ENCODE data around the gene KIFAP3. TPM values are rescaled to one million over a fixed set of nuclear protein-coding genes. Genes with fewer than 3 reads are reported as not detected.

KIFAP3 gene
- total and polyA plus RNA-seq, 9 donors: 16.1 to 35.5 (median 31.4) TPM

- no peaks in the 10 kb centered on the region for H3K4me1 ChIP-seq (ENCODE audit: insufficient read depth)
- TF ChIP-seq CTCF (IDR thresholded peaks at IDR 0.05) (no peak), EP300 (IDR thresholded peaks at IDR 0.05) (no peak), POLR2A (IDR thresholded peaks at IDR 0.05) (no peak)
- no peaks in the 10 kb centered on the region for H3K27me3 ChIP-seq
- no peak overlapping the region for H3K4me3 ChIP-seq
- intact Hi-C loops (cut with DNase I): no loop called here
- DNase-seq: no peak
- H3K9me3 ChIP-seq: no peaks in the 10 kb centered on the region
- H3K36me3 ChIP-seq: no peaks in the 10 kb centered on the region
- no peak overlapping the region for H3K27ac ChIP-seq
Measured at GRCh38 chr1:169949139-169949538, 125.4 kb downstream of the KIFAP3 start.

- no peaks in the 10 kb centered on the region for H3K4me1 ChIP-seq (ENCODE audit: insufficient read depth)
- TF ChIP-seq EP300 (IDR thresholded peaks at IDR 0.05): no peak
- TF ChIP-seq POLR2A (IDR thresholded peaks at IDR 0.05): no peak
- no peak for TF ChIP-seq CTCF (IDR thresholded peaks at IDR 0.05)
- intact Hi-C loops (cut with DNase I): no loop called here
- no peaks in the 10 kb centered on the region for H3K9me3 ChIP-seq
- DNase-seq: no peak
- H3K27me3 ChIP-seq: no peaks in the 10 kb centered on the region
- no peak overlapping the region for H3K4me3 ChIP-seq
- no peaks in the 10 kb centered on the region for H3K36me3 ChIP-seq
- no peak overlapping the region for H3K27ac ChIP-seq
Measured at GRCh38 chr1:169946206-169946605, 128.3 kb downstream of the KIFAP3 start.

- no peak for DNase-seq
- WGBS, 3 donors: 83 to 93% (median 92%) methylated on average over 3 to 4 of the region's 4 CpGs
- TF ChIP-seq EP300 (IDR thresholded peaks at IDR 0.05) (no peak), CTCF (IDR thresholded peaks at IDR 0.05) (no peak), POLR2A (IDR thresholded peaks at IDR 0.05) (no peak)
- H3K4me3 ChIP-seq: no peak overlapping the region
- no peaks in the 10 kb centered on the region for H3K9me3 ChIP-seq
- intact Hi-C loops (cut with DNase I): no loop called here
- no peaks in the 10 kb centered on the region for H3K36me3 ChIP-seq
- no peaks in the 10 kb centered on the region for H3K4me1 ChIP-seq (ENCODE audit: insufficient read depth)
- H3K27me3 ChIP-seq: no peaks in the 10 kb centered on the region
- H3K27ac ChIP-seq: no peak overlapping the region
Measured at GRCh38 chr1:169945181-169945580, 129.3 kb downstream of the KIFAP3 start.

GRCh38 chr1:169944621-169945020 lies 129.9 kb downstream of the KIFAP3 start:
- no peaks in the 10 kb centered on the region for H3K36me3 ChIP-seq
- H3K4me3 ChIP-seq: no peak overlapping the region
- no peaks in the 10 kb centered on the region for H3K4me1 ChIP-seq (ENCODE audit: insufficient read depth)
- no peak for TF ChIP-seq EP300 (IDR thresholded peaks at IDR 0.05)
- no peak for TF ChIP-seq POLR2A (IDR thresholded peaks at IDR 0.05)
- no peak for TF ChIP-seq CTCF (IDR thresholded peaks at IDR 0.05)
- H3K27ac ChIP-seq: no peak overlapping the region
- no peaks in the 10 kb centered on the region for H3K27me3 ChIP-seq
- no peaks in the 10 kb centered on the region for H3K9me3 ChIP-seq
- WGBS, 3 donors: 88 to 91% (median 89%) methylated on average over 3 of the region's 3 CpGs
- no peak for DNase-seq
- intact Hi-C loops (cut with DNase I): no loop called here
